PC-9 (cell line): Measurements from ENCODE around the gene RBM33. TPM values are rescaled to one million over a fixed set of nuclear protein-coding genes. Genes with fewer than 3 reads are reported as not detected.

ENCODE experiments used
- BruUV-seq: library from RNA; stranded (reverse); fragments of 400-500 nt; replicated peaks from 2 replicates; lab custom pipeline; 2021; lab: Mats Ljungman, UMichigan
- CTCF ChIA-PET: fragments of 300-600 bp; sonication (Branson Sonifier 250); formaldehyde crosslinking; loops from one replicate; lab custom pipeline; 2022; ENCODE audit warnings: antibody characterized with exemption; lab: Charles Lee
- POLR2A ChIA-PET: fragments of 300-600 bp; sonication (Branson Sonifier 250); formaldehyde crosslinking; loops from one replicate; lab custom pipeline; 2022; ENCODE audit warnings: antibody characterized with exemption; ENCODE audit not compliant: unreplicated experiment; lab: Charles Lee
- DNase-seq, 2 experiments: peaks; one replicate each; pipeline versions ENCODE4 v3.0.0 to v3.0.0-alpha.2; 2015 to 2022; ENCODE audit warnings: mixed read lengths in 1 of 2
- H2AFZ ChIP-seq: fragments of 200-600 bp; sonication (generic); 2 replicates; pipeline ENCODE4 v1.8.1; 2017; ENCODE audit warnings: antibody characterized with exemption
- H3F3A ChIP-seq: fragments of 200-600 bp; sonication (generic); 2 replicates; pipeline ENCODE4 v1.8.1; 2017; ENCODE audit warnings: antibody characterized with exemption, mild to moderate bottlenecking, low read depth; ENCODE audit not compliant: insufficient read depth
- H3K27ac ChIP-seq: fragments of 200-600 bp; sonication (generic); 2 replicates; pipeline ENCODE4 v1.6.1; 2016; ENCODE audit warnings: mixed run types
- H3K27me3 ChIP-seq: fragments of 200-600 bp; sonication (generic); 2 replicates; pipeline ENCODE4 v1.6.1; 2016; ENCODE audit warnings: low read depth, mixed run types; ENCODE audit not compliant: insufficient read depth
- H3K36me3 ChIP-seq: fragments of 200-600 bp; sonication (generic); 2 replicates; pipeline ENCODE4 v1.6.1; 2016; ENCODE audit warnings: low read depth, mixed run types
- H3K4me1 ChIP-seq: fragments of 200-600 bp; sonication (generic); replicated peaks from 2 replicates; pipeline ENCODE4 v1.6.1; 2016; ENCODE audit warnings: mixed run types; ENCODE audit not compliant: insufficient read depth
- H3K4me2 ChIP-seq: fragments of 200-600 bp; sonication (generic); 2 replicates; pipeline ENCODE4 v1.6.1; 2017; ENCODE audit warnings: mixed run types
- H3K4me3 ChIP-seq: fragments of 200-600 bp; sonication (generic); 2 replicates; pipeline ENCODE4 v1.6.1; 2016; ENCODE audit warnings: mixed run types
- H3K79me2 ChIP-seq: fragments of 200-600 bp; sonication (generic); 2 replicates; pipeline ENCODE4 v1.6.1; 2017; ENCODE audit warnings: low read depth, mixed run types
- H3K9me2 ChIP-seq: fragments of 200-600 bp; sonication (generic); 2 replicates; pipeline ENCODE4 v1.8.1; 2017; ENCODE audit warnings: mild to moderate bottlenecking; ENCODE audit not compliant: insufficient read depth
- H3K9me3 ChIP-seq: fragments of 200-600 bp; sonication (generic); 2 replicates; pipeline ENCODE4 v1.8.1; 2016; ENCODE audit warnings: low read depth; ENCODE audit not compliant: insufficient read depth
- H4K20me1 ChIP-seq: fragments of 200-600 bp; sonication (generic); 2 replicates; pipeline ENCODE4 v1.8.1; 2017; ENCODE audit not compliant: insufficient read depth
- CTCF ChIP-seq: fragments of 200-600 bp; sonication (generic); conservative IDR thresholded peaks from 2 replicates; pipeline ENCODE4 v1.6.1; 2017; ENCODE audit warnings: mixed run types, antibody characterized with exemption, mild to moderate bottlenecking, moderate library complexity
- EZH2 ChIP-seq: fragments of 200-600 bp; sonication (generic); IDR thresholded peaks from 2 replicates; pipeline ENCODE4 v1.8.0; 2017; ENCODE audit warnings: antibody characterized with exemption, low read depth
- intact Hi-C: fragments of 100-400 bp; cut with micrococcal nuclease; formaldehyde crosslinking; loops from one replicate; pipeline ENCODE4 v1.10.0; 2022; ENCODE audit not compliant: unreplicated experiment
- total RNA-seq: library from RNA; stranded (reverse); gene quantifications from 2 replicates; pipeline ENCODE4 v1.2.3, GENCODE V29; 2021

Gene RBM33
- total RNA-seq, 1 experiment from 2014 or later: 85.7 TPM

- BruUV-seq: no TSS peak
Observed at GRCh38 chr7:155746188-155746587, 101.7 kb downstream of the RBM33 start.

GRCh38 chr7:155747209-155747608, 102.7 kb downstream of the RBM33 start:
- no peaks in the 10 kb centered on the region for H3F3A ChIP-seq
- peaks cover 27% of the 10 kb centered on the region for H3K36me3 ChIP-seq
- H3K4me1 ChIP-seq: no peaks in the 10 kb centered on the region
- TF ChIP-seq CTCF (no peak), EZH2 (no peak)
- no peaks in the 10 kb centered on the region for H3K9me3 ChIP-seq
- H3K27ac ChIP-seq: no peak overlapping the region
- POLR2A ChIA-PET: interaction anchor here (0.5 kb wide), 1 partner anchor 850 kb away, joined by 3 read pairs; no protein-coding TSS in a partner anchor
- H3K4me2 ChIP-seq: no peak overlapping the region
- H2AFZ ChIP-seq: no peak overlapping the region
- H3K4me3 ChIP-seq: no peak overlapping the region
- H4K20me1 ChIP-seq: peaks cover 76% of the 10 kb centered on the region
- DNase-seq: no peak
- CTCF ChIA-PET: no interaction called here
- intact Hi-C loops: no loop called here
- H3K79me2 ChIP-seq: peaks cover 43% of the 10 kb centered on the region
- no peaks in the 10 kb centered on the region for H3K9me2 ChIP-seq
- no peaks in the 10 kb centered on the region for H3K27me3 ChIP-seq
- BruUV-seq: no TSS peak

More at GRCh38 chr7:155746188-155746587, 101.7 kb downstream of the RBM33 start:
- Histone ChIP-seq H3K27ac (no peak overlapping the region), H3K4me1 (no peaks in the 10 kb centered on the region), H3K4me2 (no peak overlapping the region), H2AFZ (no peak overlapping the region), H3K9me3 (no peaks in the 10 kb centered on the region), H3K36me3 (peaks cover 36% of the 10 kb centered on the region), H3K4me3 (no peak overlapping the region), H3F3A (no peaks in the 10 kb centered on the region; the same call in 1 of the 2 replicates), H3K79me2 (peaks cover 32% of the 10 kb centered on the region), H3K9me2 (no peaks in the 10 kb centered on the region), H4K20me1 (peaks cover 66% of the 10 kb centered on the region), H3K27me3 (no peaks in the 10 kb centered on the region)
- no peak for DNase-seq
- POLR2A ChIA-PET: interaction anchor here (0.6 kb wide), 1 partner anchor 9 kb away, joined by 3 read pairs; no protein-coding TSS in a partner anchor
- intact Hi-C loops: no loop called here
- TF ChIP-seq CTCF (no peak), EZH2 (no peak)
- CTCF ChIA-PET: no interaction called here

- H3K36me3 ChIP-seq: peaks cover 21% of the 10 kb centered on the region
- H3F3A ChIP-seq: no peaks in the 10 kb centered on the region
- H3K9me3 ChIP-seq: no peaks in the 10 kb centered on the region
- no peak overlapping the region for H3K27ac ChIP-seq
- H3K4me3 ChIP-seq: no peak overlapping the region
- H4K20me1 ChIP-seq: peaks cover 90% of the 10 kb centered on the region
- no TSS peak for BruUV-seq
- POLR2A ChIA-PET: no interaction called here
- no peak overlapping the region for H2AFZ ChIP-seq
- H3K9me2 ChIP-seq: no peaks in the 10 kb centered on the region
- no peaks in the 10 kb centered on the region for H3K27me3 ChIP-seq
- DNase-seq: no peak
- peaks cover 58% of the 10 kb centered on the region for H3K79me2 ChIP-seq
- H3K4me2 ChIP-seq: no peak overlapping the region
- H3K4me1 ChIP-seq: no peaks in the 10 kb centered on the region
- no peak for TF ChIP-seq CTCF
- TF ChIP-seq EZH2: no peak
- CTCF ChIA-PET: no interaction called here
- intact Hi-C loops: no loop called here
Observed at GRCh38 chr7:155749578-155749977, 105.1 kb downstream of the RBM33 start.
